ENCODE results near the gene PAX3. TPM values are rescaled to one million over a fixed set of nuclear protein-coding genes. Genes with fewer than 3 reads are reported as not detected.

PAX3 gene
- polyA plus RNA-seq, 3 donors = not detected

DNA sequence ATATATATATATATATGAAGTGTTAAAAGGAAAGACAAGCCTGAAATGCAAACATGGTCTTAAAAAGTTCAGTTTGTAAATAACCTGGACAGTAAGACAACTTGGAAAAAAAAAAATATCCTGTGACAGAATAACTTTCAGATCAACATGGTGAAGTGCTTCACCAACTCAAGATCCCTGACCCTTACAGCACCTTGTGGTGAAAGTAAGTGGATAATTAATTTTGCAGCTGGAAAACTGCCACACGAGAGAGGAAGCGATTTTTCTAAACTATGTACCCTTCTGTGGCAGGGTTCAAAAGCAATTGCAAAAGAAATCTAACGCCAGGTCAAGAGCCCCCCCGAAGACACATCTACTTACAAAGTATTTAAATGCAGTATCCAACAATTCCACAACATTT is 95.8 kb downstream of the PAX3 start:
- H3K9me3 Mint-ChIP-seq = peaks cover 0 to 4% (median 0%) of the 10 kb centered on the region in 7 donors
- no peak overlapping the region for H3K27ac Mint-ChIP-seq
- Histone ChIP-seq H3K4me1 (ENCODE audit: control insufficient read depth in 1 of 2, insufficient read depth in 2 of 2, low read length in 2 of 2) (no peaks in the 10 kb centered on the region), H3K4me3 (replicated peaks in 1 of 3; ENCODE audit: low read depth in 2 of 3, low read length in 3 of 3) (no peak overlapping the region), H3K36me3 (replicated peaks in 1 of 2; ENCODE audit: control insufficient read depth in 1 of 2, insufficient read depth in 2 of 2, low read length in 2 of 2) (no peaks in the 10 kb centered on the region), H3K9me3 (replicated peaks in 1 of 2; ENCODE audit: control insufficient read depth in 1 of 2, insufficient read depth in 1 of 2, low read length in 2 of 2) (no peaks in the 10 kb centered on the region), H2AFZ (ENCODE audit: insufficient read depth, low read depth, low read length, poor library complexity, severe bottlenecking) (no peak overlapping the region), H3K9ac (ENCODE audit: insufficient read depth, low read length, poor library complexity, severe bottlenecking) (no peak overlapping the region), H3K4me2 (replicated peaks; ENCODE audit: extremely low read depth, low read length, poor library complexity, severe bottlenecking) (no peak overlapping the region), H3K27ac (ENCODE audit: low read depth in 1 of 2, low read length in 2 of 2) (no peak overlapping the region), H3K79me2 (ENCODE audit: insufficient read depth, low read length) (no peaks in the 10 kb centered on the region), H3K27me3 (ENCODE audit: control insufficient read depth in 2 of 2, insufficient read depth in 2 of 2, low read length in 2 of 2) (no peaks in the 10 kb centered on the region), H4K20me1 (ENCODE audit: insufficient read depth, low read length) (no peaks in the 10 kb centered on the region)
- WGBS (ENCODE audit: insufficient coverage) = no CpG with 5 or more reads among the region's 4 CpGs
- no peak for DNase-seq
- H3K4me3 Mint-ChIP-seq = no peak overlapping the region
- peaks cover 0 to 3% (median 0%) of the 10 kb centered on the region in 3 donors for H3K27me3 Mint-ChIP-seq (ENCODE audit: low read depth in 3 of 3)
- TF ChIP-seq, protein P1, sequence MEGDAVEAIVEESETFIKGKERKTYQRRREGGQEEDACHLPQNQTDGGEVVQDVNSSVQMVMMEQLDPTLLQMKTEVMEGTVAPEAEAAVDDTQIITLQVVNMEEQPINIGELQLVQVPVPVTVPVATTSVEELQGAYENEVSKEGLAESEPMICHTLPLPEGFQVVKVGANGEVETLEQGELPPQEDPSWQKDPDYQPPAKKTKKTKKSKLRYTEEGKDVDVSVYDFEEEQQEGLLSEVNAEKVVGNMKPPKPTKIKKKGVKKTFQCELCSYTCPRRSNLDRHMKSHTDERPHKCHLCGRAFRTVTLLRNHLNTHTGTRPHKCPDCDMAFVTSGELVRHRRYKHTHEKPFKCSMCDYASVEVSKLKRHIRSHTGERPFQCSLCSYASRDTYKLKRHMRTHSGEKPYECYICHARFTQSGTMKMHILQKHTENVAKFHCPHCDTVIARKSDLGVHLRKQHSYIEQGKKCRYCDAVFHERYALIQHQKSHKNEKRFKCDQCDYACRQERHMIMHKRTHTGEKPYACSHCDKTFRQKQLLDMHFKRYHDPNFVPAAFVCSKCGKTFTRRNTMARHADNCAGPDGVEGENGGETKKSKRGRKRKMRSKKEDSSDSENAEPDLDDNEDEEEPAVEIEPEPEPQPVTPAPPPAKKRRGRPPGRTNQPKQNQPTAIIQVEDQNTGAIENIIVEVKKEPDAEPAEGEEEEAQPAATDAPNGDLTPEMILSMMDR (IDR thresholded peaks at IDR 0.05) = no peak
- no peaks in the 10 kb centered on the region for H3K4me1 Mint-ChIP-seq
- H3K36me3 Mint-ChIP-seq = no peaks in the 10 kb centered on the region
- intact Hi-C loops (cut with micrococcal nuclease) = no loop called here

DNA sequence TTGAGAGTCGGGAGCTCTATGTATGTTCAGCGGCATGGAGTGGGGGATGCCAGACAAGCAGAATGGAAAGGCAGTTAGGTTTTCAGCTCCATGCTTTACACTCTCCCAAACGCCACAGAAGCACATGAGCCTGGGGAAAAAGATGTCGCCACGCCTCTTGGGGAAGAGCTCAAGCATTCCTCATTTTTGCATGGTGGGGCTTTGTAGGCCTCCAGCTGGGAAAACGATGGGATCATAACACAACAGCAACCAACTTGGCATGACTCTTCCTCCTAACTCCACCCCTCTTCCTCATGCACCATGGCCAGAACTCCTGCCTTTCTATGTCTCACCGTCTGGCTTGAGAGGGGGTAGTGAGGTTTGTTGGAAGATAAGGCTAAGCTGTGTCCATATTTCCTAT is 102.6 kb downstream of the PAX3 start:
- H2AFZ ChIP-seq (ENCODE audit: insufficient read depth, low read depth, low read length, poor library complexity, severe bottlenecking) = no peak overlapping the region

More for the DNA sequence above, 102.6 kb downstream of the PAX3 start:
- Histone ChIP-seq H3K4me3 (replicated peaks in 1 of 3; ENCODE audit: low read depth in 2 of 3, low read length in 3 of 3) (no peak overlapping the region), H3K27ac (ENCODE audit: low read depth in 1 of 2, low read length in 2 of 2) (no peak overlapping the region), H3K9ac (ENCODE audit: insufficient read depth, low read length, poor library complexity, severe bottlenecking) (no peak overlapping the region), H3K27me3 (ENCODE audit: control insufficient read depth in 2 of 2, insufficient read depth in 2 of 2, low read length in 2 of 2) (no peaks in the 10 kb centered on the region), H3K4me2 (replicated peaks; ENCODE audit: extremely low read depth, low read length, poor library complexity, severe bottlenecking) (no peak overlapping the region), H3K79me2 (ENCODE audit: insufficient read depth, low read length) (no peaks in the 10 kb centered on the region), H3K36me3 (replicated peaks in 1 of 2; ENCODE audit: control insufficient read depth in 1 of 2, insufficient read depth in 2 of 2, low read length in 2 of 2) (no peaks in the 10 kb centered on the region), H3K9me3 (replicated peaks in 1 of 2; ENCODE audit: control insufficient read depth in 1 of 2, insufficient read depth in 1 of 2, low read length in 2 of 2) (peaks cover 0 to 2% of the 10 kb centered on the region in 2 donors), H4K20me1 (ENCODE audit: insufficient read depth, low read length) (no peaks in the 10 kb centered on the region), H3K4me1 (ENCODE audit: control insufficient read depth in 1 of 2, insufficient read depth in 2 of 2, low read length in 2 of 2) (no peaks in the 10 kb centered on the region)
- 75% methylated on average over 2 of the region's 7 CpGs for WGBS (ENCODE audit: insufficient coverage)
- Mint-ChIP-seq H3K27ac (no peak overlapping the region), H3K9me3 (peaks cover 1 to 5% (median 3%) of the 10 kb centered on the region in 7 donors), H3K4me1 (no peaks in the 10 kb centered on the region), H3K36me3 (no peaks in the 10 kb centered on the region), H3K4me3 (no peak overlapping the region), H3K27me3 (ENCODE audit: low read depth in 3 of 3) (peaks cover 0 to 6% (median 3%) of the 10 kb centered on the region in 3 donors)
- intact Hi-C loops (cut with micrococcal nuclease) = no loop called here
- TF ChIP-seq, protein P1 (IDR thresholded peaks at IDR 0.05) = no peak
- no peak for DNase-seq

Measured in CD14-positive monocyte (primary cell).